ENCODE measurements around the gene TBL1XR1. TPM values are rescaled to one million over a fixed set of nuclear protein-coding genes. Genes with fewer than 3 reads are reported as not detected.

The TBL1XR1 gene
- total RNA-seq, 1 donor from 2014 or later = 243 TPM

GRCh38 chr3:177056927-177057326 is 140.4 kb downstream of the TBL1XR1 start:
- Mint-ChIP-seq H3K36me3 (peaks cover 2% of the 10 kb centered on the region), H3K27ac (no peak overlapping the region), H3K4me3 (no peak overlapping the region), H3K9me3 (no peaks in the 10 kb centered on the region), H3K4me1 (peaks cover 8% of the 10 kb centered on the region), H3K27me3 (ENCODE audit: low read depth) (no peaks in the 10 kb centered on the region)
- no peak for TF ChIP-seq CTCF (IDR thresholded peaks at IDR 0.05; ENCODE audit: unreplicated experiment)
- no peak for DNase-seq (ENCODE audit: low spot score in 2 of 2, unreplicated experiment in 2 of 2)

- no peak for DNase-seq (ENCODE audit: low spot score in 2 of 2, unreplicated experiment in 2 of 2)
- TF ChIP-seq CTCF (IDR thresholded peaks at IDR 0.05; ENCODE audit: unreplicated experiment) = no peak
- Mint-ChIP-seq H3K27ac (peak overlapping the region; percentile 48), H3K4me3 (no peak overlapping the region), H3K36me3 (peaks cover 2% of the 10 kb centered on the region), H3K27me3 (ENCODE audit: low read depth) (no peaks in the 10 kb centered on the region), H3K9me3 (no peaks in the 10 kb centered on the region), H3K4me1 (peaks cover 10% of the 10 kb centered on the region)
These were observed 141.4 kb downstream of the TBL1XR1 start for GRCh38 chr3:177055605-177056571.

- no peak overlapping the region for H3K27ac Mint-ChIP-seq
- no peaks in the 10 kb centered on the region for H3K9me3 Mint-ChIP-seq
- H3K4me3 Mint-ChIP-seq = no peak overlapping the region
- H3K4me1 Mint-ChIP-seq = peaks cover 13% of the 10 kb centered on the region
- H3K36me3 Mint-ChIP-seq = peaks cover 11% of the 10 kb centered on the region
- TF ChIP-seq CTCF (IDR thresholded peaks at IDR 0.05; ENCODE audit: unreplicated experiment) = no peak
- DNase-seq (ENCODE audit: low spot score in 2 of 2, unreplicated experiment in 2 of 2) = no peak
- no peaks in the 10 kb centered on the region for H3K27me3 Mint-ChIP-seq (ENCODE audit: low read depth)
These were observed 144.2 kb downstream of the TBL1XR1 start for GRCh38 chr3:177053107-177053506.

GRCh38 chr3:177051411-177051810 is 145.9 kb downstream of the TBL1XR1 start:
- H3K27me3 Mint-ChIP-seq (ENCODE audit: low read depth) = no peaks in the 10 kb centered on the region
- no peak overlapping the region for H3K4me3 Mint-ChIP-seq
- no peaks in the 10 kb centered on the region for H3K9me3 Mint-ChIP-seq
- peaks cover 18% of the 10 kb centered on the region for H3K36me3 Mint-ChIP-seq
- H3K27ac Mint-ChIP-seq = peak overlapping the region; percentile 28
- H3K4me1 Mint-ChIP-seq = peaks cover 13% of the 10 kb centered on the region
- no peak for TF ChIP-seq CTCF (IDR thresholded peaks at IDR 0.05; ENCODE audit: unreplicated experiment)
- no peak for DNase-seq (ENCODE audit: low spot score in 2 of 2, unreplicated experiment in 2 of 2)

- Mint-ChIP-seq H3K36me3 (peaks cover 25% of the 10 kb centered on the region), H3K9me3 (no peaks in the 10 kb centered on the region), H3K4me3 (no peak overlapping the region), H3K4me1 (peaks cover 13% of the 10 kb centered on the region), H3K27me3 (ENCODE audit: low read depth) (no peaks in the 10 kb centered on the region), H3K27ac (no peak overlapping the region)
- peak; percentile 56 for TF ChIP-seq CTCF (IDR thresholded peaks at IDR 0.05; ENCODE audit: unreplicated experiment)
- DNase-seq (ENCODE audit: low spot score in 2 of 2, unreplicated experiment in 2 of 2) = no peak
These were observed 146.6 kb downstream of the TBL1XR1 start for GRCh38 chr3:177050501-177051237.

Data from mesothelial cell of epicardium (in vitro differentiated cells).